ENCODE results near the gene TMEM179. TPM values are rescaled to one million over a fixed set of nuclear protein-coding genes. Genes with fewer than 3 reads are reported as not detected.

The TMEM179 gene
- total and polyA plus RNA-seq, 2 donors (not counting 3 experiments of a cell fraction or from before 2014, with no cell fraction given): 0.14 TPM; not detected in 1

GRCh38 chr14:104572024-104572626, 32.4 kb downstream of the TMEM179 start:
- dilution Hi-C loops (cut with MboI; ENCODE audit: extremely low pct_ligation_motif_present, low sequenced_read_pairs) (no loop called here), intact Hi-C loops (cut with micrococcal nuclease) (no loop called here)
- no peaks in the 10 kb centered on the region for H3K9me1 ChIP-seq (replicated peaks; ENCODE audit: control insufficient read depth, extremely low read depth, insufficient read depth, low read length)
- no peaks in the 10 kb centered on the region for H3K4me1 ChIP-seq (ENCODE audit: control insufficient read depth, extremely low read depth, insufficient read depth, low read length)
- H3K9ac ChIP-seq (replicated peaks; ENCODE audit: extremely low read depth, insufficient read depth, low read length): no peak overlapping the region
- FAIRE-seq (no peak), DNase-seq (ENCODE audit: low read depth, low spot score) (no peak)
- H3K36me3 ChIP-seq (ENCODE audit: control insufficient read depth in 2 of 2, extremely low read depth in 1 of 2, insufficient read depth in 2 of 2, low read length in 2 of 2): no peaks in the 10 kb centered on the region
- H2AFZ ChIP-seq (ENCODE audit: low read depth, low read length): no peak overlapping the region
- H3K79me2 ChIP-seq (ENCODE audit: control insufficient read depth, insufficient read depth, low read length): no peaks in the 10 kb centered on the region
- no peaks in the 10 kb centered on the region for H3K9me3 ChIP-seq (replicated peaks; ENCODE audit: control insufficient read depth, insufficient read depth, low read length)
- no peaks in the 10 kb centered on the region for H3K27me3 ChIP-seq (ENCODE audit: control insufficient read depth in 2 of 2, insufficient read depth in 2 of 2, low read length in 2 of 2)
- BruUV-seq (replicated peaks): no TSS peak
- no peak overlapping the region for H3K4me3 ChIP-seq (replicated peaks in 1 of 3; ENCODE audit: insufficient read depth in 1 of 3, low read depth in 1 of 3, low read length in 3 of 3)
- CTCF ChIA-PET: interaction anchor here (2.7 kb wide), 1 partner anchor 8 kb away, joined by 16 read pairs; no protein-coding TSS in a partner anchor
- H3K4me2 ChIP-seq (ENCODE audit: insufficient read depth, low read length): no peak overlapping the region
- POLR2A ChIA-PET: no interaction called here
- TF ChIP-seq MAX (IDR thresholded peaks at IDR 0.05; ENCODE audit: insufficient read depth, insufficient read length): no peak
- no peak for TF ChIP-seq EZH2 (IDR thresholded peaks at IDR 0.05; ENCODE audit: borderline replicate concordance, low read depth, low read length, severe bottlenecking)
- TF ChIP-seq JUN (IDR thresholded peaks at IDR 0.05; ENCODE audit: borderline replicate concordance, insufficient read depth, insufficient read length, low read depth): no peak
- TF ChIP-seq CTCF (IDR thresholded peaks at IDR 0.05; ENCODE audit: extremely low read depth in 1 of 2, insufficient read depth in 1 of 2, low read depth in 1 of 2, low read length in 2 of 2): no peak
- no peak for TF ChIP-seq POLR2A (IDR thresholded peaks at IDR 0.05; ENCODE audit: low read depth, low read length)
- no peak for TF ChIP-seq FOS (IDR thresholded peaks at IDR 0.05; ENCODE audit: borderline replicate concordance, insufficient read depth, low read length)
- no peak for TF ChIP-seq POLR2AphosphoS5 (IDR thresholded peaks at IDR 0.05; ENCODE audit: insufficient read depth, low read depth, low read length)
- no peak for TF ChIP-seq GATA2 (IDR thresholded peaks at IDR 0.05; ENCODE audit: insufficient read depth, insufficient read length, low read depth, low read length)
- TF ChIP-seq MYC (IDR thresholded peaks at IDR 0.05; ENCODE audit: low read depth, low read length): no peak
- H4K20me1 ChIP-seq (replicated peaks; ENCODE audit: control insufficient read depth, extremely low read depth, insufficient read depth, low read length): no peaks in the 10 kb centered on the region
- no peak overlapping the region for H3K27ac ChIP-seq (ENCODE audit: insufficient read depth, low read depth, low read length)

Measured in endothelial cell of umbilical vein (primary cell).